ENCODE measurements around the gene MPPED1.

DNA sequence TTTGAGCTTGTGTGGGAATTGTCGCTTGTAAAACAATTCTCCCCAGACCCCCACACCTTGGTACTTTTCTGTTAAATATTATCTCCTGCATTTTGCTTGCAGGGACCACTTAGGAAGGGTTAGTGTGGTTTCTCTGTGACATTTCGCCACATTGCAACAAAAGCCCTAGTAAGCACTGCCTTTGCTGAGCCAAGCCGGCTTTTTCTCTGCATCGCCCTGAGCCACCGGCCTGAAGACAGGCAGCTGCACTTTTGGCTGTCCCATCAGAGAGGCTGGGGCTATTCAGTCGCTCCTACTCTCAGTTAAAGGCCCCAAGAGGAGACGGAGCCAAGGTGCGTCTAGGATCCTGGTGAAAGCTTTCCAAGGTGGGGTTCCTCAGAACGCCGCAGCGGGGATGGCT lies 5.7 kb downstream of the MPPED1 start:
- TF ChIP-seq POLR2A (IDR thresholded peaks at IDR 0.05; ENCODE audit: low read depth, low read length) (no peak), POU2F2 (IDR thresholded peaks at IDR 0.05; ENCODE audit: low read depth, low read length) (no peak), TAF1 (IDR thresholded peaks at IDR 0.05; ENCODE audit: low read depth, low read length) (no peak), POLR2AphosphoS5 (IDR thresholded peaks at IDR 0.05; ENCODE audit: low read depth, low read length) (no peak)

All from GM12891 (cell line).